ENCODE data around the gene C9orf50.

The C9orf50 gene

GRCh38 chr9:129568560-129569501 lies 52.1 kb downstream of the C9orf50 start:
- DNase-seq: peak; percentile 66

- peak; percentile 93 for DNase-seq
Observed at GRCh38 chr9:129567842-129568559, 52.9 kb downstream of the C9orf50 start.

DNA sequence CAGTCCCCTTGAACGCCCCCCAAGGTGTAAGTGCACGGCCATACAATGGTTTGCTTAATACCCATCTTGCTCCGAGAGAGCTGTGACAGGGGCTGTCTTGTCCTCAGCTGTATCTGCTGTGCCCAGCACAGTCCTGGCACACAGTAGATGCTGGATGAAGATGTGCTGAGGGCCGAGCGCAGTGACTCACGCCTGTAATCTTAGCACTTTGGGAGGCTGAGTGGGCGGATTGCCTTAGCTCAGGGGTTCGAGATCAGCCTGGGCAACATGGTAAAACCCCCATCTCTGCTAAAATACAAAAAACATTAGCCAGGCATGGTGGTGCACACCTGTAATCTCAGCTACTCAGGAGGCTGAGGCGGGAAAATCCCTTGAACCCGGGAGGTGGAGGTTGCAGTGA lies 53.6 kb downstream of the C9orf50 start:
- no peak for DNase-seq

DNA sequence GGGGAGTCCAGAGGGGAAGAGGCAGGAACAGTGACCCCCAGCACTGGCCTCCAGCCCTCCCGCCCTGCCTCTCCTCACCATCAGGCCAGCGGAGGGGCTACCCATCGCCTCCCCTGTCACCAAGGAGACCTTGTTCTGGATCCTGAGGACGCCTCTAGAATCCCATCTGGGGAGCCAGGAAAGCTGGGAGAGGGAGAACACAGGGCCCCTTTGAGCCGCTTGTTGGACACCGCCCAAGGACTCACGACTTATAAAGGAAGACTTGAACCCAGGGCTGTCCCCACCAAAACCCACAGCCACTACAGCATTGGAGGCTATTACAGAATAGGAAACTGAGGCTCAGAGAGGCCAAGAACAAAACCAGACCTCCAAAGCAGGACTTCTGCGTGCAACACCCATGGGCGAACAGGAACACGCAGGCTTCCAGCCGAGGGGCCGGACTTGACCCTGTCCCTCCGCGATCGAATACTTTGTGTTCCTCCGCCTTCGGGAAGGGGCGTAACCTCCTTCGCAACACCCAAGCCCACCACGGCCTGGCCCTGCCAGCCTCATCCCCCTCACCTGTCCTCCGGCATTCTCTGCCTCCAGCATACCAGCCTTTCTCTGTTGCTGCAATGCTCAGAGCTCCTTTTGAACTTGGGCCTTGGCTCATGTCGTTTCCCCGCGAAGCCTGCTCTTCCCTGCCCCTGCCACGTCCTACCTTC lies 54.2 kb downstream of the C9orf50 start:
- DNase-seq: no peak

- DNase-seq: no peak
Observed at GRCh38 chr9:129562917-129563316, 58.0 kb downstream of the C9orf50 start.

- no peak for DNase-seq
Observed at GRCh38 chr9:129562514-129562913, 58.4 kb downstream of the C9orf50 start.
